ENCODE measurements around the gene IFI35. TPM values are rescaled to one million over a fixed set of nuclear protein-coding genes. Genes with fewer than 3 reads are reported as not detected.
A peak's percentile ranks its signal among the peaks of the same experiment; 100 is the strongest.
"Not testable (repeated sequence)": the region's sequence is repeated elsewhere in the genome, so short reads cannot be mapped to it uniquely, and the experiment has no call there.

Gene IFI35
- total RNA-seq, 4 donors from 2014 or later, result 36.1 to 59.0 (median 37.9) TPM

- Histone ChIP-seq H3K9me3 (no peaks in the 10 kb centered on the region), H3K36me3 (peaks cover 0 to 49% (median 26%) of the 10 kb centered on the region in 3 donors), H3K4me3 (peak overlapping the region; percentile 51 to 79 (median 72)), H3K27ac (peak overlapping the region; percentile 40 to 91 (median 88)), H3K4me1 (peaks cover 0 to 35% (median 15%) of the 10 kb centered on the region in 4 donors), H3K27me3 (no peaks in the 10 kb centered on the region)
- WGBS, 2 donors, result 15 to 19% methylated on average over 10 of the region's 10 CpGs
- TF ChIP-seq CTCF (IDR thresholded peaks at IDR 0.05), result no peak
- TF ChIP-seq EP300 (IDR thresholded peaks at IDR 0.05), result no peak
- no peak for TF ChIP-seq POLR2A (IDR thresholded peaks at IDR 0.05)
- DNase-seq (ENCODE audit: low spot score in 2 of 2), result no peak
Measured at GRCh38 chr17:42999003-42999525, 7.5 kb upstream of the IFI35 start.

GRCh38 chr17:43000894-43001293, 5.7 kb upstream of the IFI35 start:
- Histone ChIP-seq H3K36me3 (peaks cover 0 to 51% (median 26%) of the 10 kb centered on the region in 3 donors), H3K4me1 (peaks cover 0 to 35% (median 15%) of the 10 kb centered on the region in 4 donors)
- WGBS, 2 donors, result 91 to 92% methylated on average over 13 of the region's 13 CpGs
- H3K27me3 ChIP-seq; H3K4me3 ChIP-seq; H3K9me3 ChIP-seq; DNase-seq (ENCODE audit: low spot score in 2 of 2); H3K27ac ChIP-seq: not testable (repeated sequence)

GRCh38 chr17:43003542-43004172, 2.9 kb upstream of the IFI35 start:
- TF ChIP-seq CTCF (IDR thresholded peaks at IDR 0.05), result no peak
- no peak for TF ChIP-seq EP300 (IDR thresholded peaks at IDR 0.05)
- TF ChIP-seq POLR2A (IDR thresholded peaks at IDR 0.05), result no peak
- Histone ChIP-seq H3K36me3 (peaks cover 0 to 51% (median 26%) of the 10 kb centered on the region in 3 donors), H3K27me3 (no peaks in the 10 kb centered on the region), H3K4me1 (peaks cover 0 to 43% (median 21%) of the 10 kb centered on the region in 4 donors), H3K9me3 (no peaks in the 10 kb centered on the region), H3K27ac (no peak overlapping the region), H3K4me3 (no peak overlapping the region)
- DNase-seq (ENCODE audit: low spot score in 2 of 2), result no peak
- 84 to 89% methylated on average over 5 of the region's 5 CpGs for WGBS, 2 donors

GRCh38 chr17:43010667-43011308, 4.2 kb downstream of the IFI35 start:
- Histone ChIP-seq H3K27ac (peak overlapping the region; percentile 14 to 88 (median 62)), H3K27me3 (no peaks in the 10 kb centered on the region), H3K9me3 (no peaks in the 10 kb centered on the region), H3K4me1 (peaks cover 0 to 87% (median 41%) of the 10 kb centered on the region in 4 donors), H3K4me3 (no peak overlapping the region), H3K36me3 (peaks cover 0 to 32% (median 0%) of the 10 kb centered on the region in 3 donors)
- no peak for DNase-seq (ENCODE audit: low spot score in 2 of 2)
- WGBS, 2 donors, result 70 to 75% methylated on average over 5 of the region's 5 CpGs
- TF ChIP-seq CTCF (IDR thresholded peaks at IDR 0.05), result no peak
- no peak for TF ChIP-seq POLR2A (IDR thresholded peaks at IDR 0.05)
- TF ChIP-seq EP300 (IDR thresholded peaks at IDR 0.05), result no peak

- Histone ChIP-seq H3K27ac (peak overlapping the region; percentile 48 to 88 (median 68)), H3K4me1 (peaks cover 0 to 94% (median 48%) of the 10 kb centered on the region in 4 donors), H3K9me3 (no peaks in the 10 kb centered on the region), H3K36me3 (peaks cover 0 to 43% (median 0%) of the 10 kb centered on the region in 3 donors), H3K27me3 (no peaks in the 10 kb centered on the region), H3K4me3 (no peak overlapping the region)
- 51 to 56% methylated on average over 15 of the region's 15 CpGs for WGBS, 2 donors
- peak in 1 of 2 donors; percentile 8 for TF ChIP-seq EP300 (IDR thresholded peaks at IDR 0.05)
- TF ChIP-seq CTCF (IDR thresholded peaks at IDR 0.05), result no peak
- DNase-seq (ENCODE audit: low spot score in 2 of 2), result no peak
Measured at GRCh38 chr17:43011728-43012472, 5.3 kb downstream of the IFI35 start.
